Keratinocyte (primary cell): Measurements from ENCODE around the gene CBLN1.

Source experiments
- EZH2 ChIP-seq: IDR thresholded peaks from one replicate; pipeline ENCODE4 v1.6.1; 2012; ENCODE audit warnings: inconsistent platforms, mild to moderate bottlenecking, low read length, moderate library complexity
- TF ChIP-seq, protein P1 (sequence below), 3 experiments: IDR thresholded peaks in 1 of 3; conservative IDR thresholded peaks in 1 of 3; optimal IDR thresholded peaks in 1 of 3; 2 replicates in 2 of 3; 3 replicates in 1 of 3; pipeline versions ENCODE3 to v1.5.1; 2011; ENCODE audit warnings: low read length in 3 of 3, mild to moderate bottlenecking in 3 of 3, moderate library complexity in 2 of 3, control low read depth in 1 of 3, inconsistent platforms in 1 of 3; ENCODE audit not compliant: insufficient read depth in 2 of 3; ENCODE audit errors: extremely low read depth in 1 of 3

DNA sequence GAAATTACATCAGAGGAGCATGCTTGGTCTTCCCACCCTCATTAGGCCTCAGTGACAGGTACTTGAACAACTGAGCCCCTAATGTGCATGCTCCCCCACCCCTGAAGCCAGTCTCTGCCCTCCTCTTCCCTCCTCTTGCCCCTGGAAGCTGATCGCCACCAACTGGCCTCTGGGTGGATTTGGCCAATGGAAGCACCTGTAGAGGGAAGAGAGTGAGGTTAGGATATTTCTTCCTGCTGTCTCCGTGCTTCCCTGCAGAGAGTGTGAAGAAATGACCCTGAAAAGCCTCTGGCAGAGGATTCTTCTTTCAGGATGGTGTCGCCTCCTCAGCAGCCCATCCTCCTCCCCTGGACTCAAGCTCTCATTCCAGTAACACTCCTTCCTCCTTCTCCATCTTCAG lies 5.9 kb upstream of the CBLN1 start:
- TF ChIP-seq, protein P1, sequence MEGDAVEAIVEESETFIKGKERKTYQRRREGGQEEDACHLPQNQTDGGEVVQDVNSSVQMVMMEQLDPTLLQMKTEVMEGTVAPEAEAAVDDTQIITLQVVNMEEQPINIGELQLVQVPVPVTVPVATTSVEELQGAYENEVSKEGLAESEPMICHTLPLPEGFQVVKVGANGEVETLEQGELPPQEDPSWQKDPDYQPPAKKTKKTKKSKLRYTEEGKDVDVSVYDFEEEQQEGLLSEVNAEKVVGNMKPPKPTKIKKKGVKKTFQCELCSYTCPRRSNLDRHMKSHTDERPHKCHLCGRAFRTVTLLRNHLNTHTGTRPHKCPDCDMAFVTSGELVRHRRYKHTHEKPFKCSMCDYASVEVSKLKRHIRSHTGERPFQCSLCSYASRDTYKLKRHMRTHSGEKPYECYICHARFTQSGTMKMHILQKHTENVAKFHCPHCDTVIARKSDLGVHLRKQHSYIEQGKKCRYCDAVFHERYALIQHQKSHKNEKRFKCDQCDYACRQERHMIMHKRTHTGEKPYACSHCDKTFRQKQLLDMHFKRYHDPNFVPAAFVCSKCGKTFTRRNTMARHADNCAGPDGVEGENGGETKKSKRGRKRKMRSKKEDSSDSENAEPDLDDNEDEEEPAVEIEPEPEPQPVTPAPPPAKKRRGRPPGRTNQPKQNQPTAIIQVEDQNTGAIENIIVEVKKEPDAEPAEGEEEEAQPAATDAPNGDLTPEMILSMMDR (optimal IDR thresholded peaks at IDR 0.05 in 1 of 3, IDR thresholded peaks at IDR 0.05 in 1 of 3, conservative IDR thresholded peaks at IDR 0.05 in 1 of 3; ENCODE audit: extremely low read depth in 1 of 3, insufficient read depth in 2 of 3, low read length in 3 of 3) = no peak
- TF ChIP-seq EZH2 = no peak
